ENCODE results near the gene FNDC7. TPM values are rescaled to one million over a fixed set of nuclear protein-coding genes. Genes with fewer than 3 reads are reported as not detected.
A peak's percentile ranks its signal among the peaks of the same experiment; 100 is the strongest.
"Not testable (repeated sequence)": the region's sequence is repeated elsewhere in the genome, so short reads cannot be mapped to it uniquely, and the experiment has no call there.

The FNDC7 gene
- total RNA-seq, 1 donor from 2014 or later, result not detected

GRCh38 chr1:108679586-108680213 is 33.0 kb upstream of the FNDC7 start:
- Mint-ChIP-seq H3K36me3 (ENCODE audit: insufficient read depth) (peaks cover 2% of the 10 kb centered on the region), H3K4me1 (ENCODE audit: low read depth) (peaks cover 1% of the 10 kb centered on the region), H3K27me3 (no peaks in the 10 kb centered on the region), H3K27ac (no peak overlapping the region), H3K9me3 (ENCODE audit: low read depth) (peaks cover 10% of the 10 kb centered on the region), H3K4me3 (ENCODE audit: low read depth) (no peak overlapping the region)
- no peak for DNase-seq (ENCODE audit: low spot score, unreplicated experiment)
- no peak for TF ChIP-seq CTCF (IDR thresholded peaks at IDR 0.05; ENCODE audit: unreplicated experiment)

GRCh38 chr1:108681701-108682100 is 31.0 kb upstream of the FNDC7 start:
- not testable (repeated sequence) for H3K4me1 Mint-ChIP-seq (ENCODE audit: low read depth); H3K4me3 Mint-ChIP-seq (ENCODE audit: low read depth); H3K27me3 Mint-ChIP-seq; DNase-seq (ENCODE audit: low spot score, unreplicated experiment); H3K9me3 Mint-ChIP-seq (ENCODE audit: low read depth); H3K36me3 Mint-ChIP-seq (ENCODE audit: insufficient read depth)
- H3K27ac Mint-ChIP-seq, result peak overlapping the region; percentile 87

GRCh38 chr1:108685529-108685928 is 27.2 kb upstream of the FNDC7 start:
- Mint-ChIP-seq H3K27ac (no peak overlapping the region), H3K4me3 (ENCODE audit: low read depth) (no peak overlapping the region), H3K36me3 (ENCODE audit: insufficient read depth) (no peaks in the 10 kb centered on the region), H3K9me3 (ENCODE audit: low read depth) (peaks cover 8% of the 10 kb centered on the region), H3K4me1 (ENCODE audit: low read depth) (peaks cover 7% of the 10 kb centered on the region), H3K27me3 (peaks cover 6% of the 10 kb centered on the region)
- TF ChIP-seq CTCF (IDR thresholded peaks at IDR 0.05; ENCODE audit: unreplicated experiment), result no peak
- no peak for DNase-seq (ENCODE audit: low spot score, unreplicated experiment)

- Mint-ChIP-seq H3K27ac (no peak overlapping the region), H3K36me3 (ENCODE audit: insufficient read depth) (no peaks in the 10 kb centered on the region), H3K4me3 (ENCODE audit: low read depth) (no peak overlapping the region), H3K27me3 (peaks cover 6% of the 10 kb centered on the region), H3K9me3 (ENCODE audit: low read depth) (peaks cover 5% of the 10 kb centered on the region), H3K4me1 (ENCODE audit: low read depth) (peaks cover 13% of the 10 kb centered on the region)
- no peak for DNase-seq (ENCODE audit: low spot score, unreplicated experiment)
- no peak for TF ChIP-seq CTCF (IDR thresholded peaks at IDR 0.05; ENCODE audit: unreplicated experiment)
These were observed 25.9 kb upstream of the FNDC7 start for GRCh38 chr1:108686614-108687313.

GRCh38 chr1:108691128-108691941 is 21.4 kb upstream of the FNDC7 start:
- peaks cover 3% of the 10 kb centered on the region for H3K27me3 Mint-ChIP-seq
- no peaks in the 10 kb centered on the region for H3K9me3 Mint-ChIP-seq (ENCODE audit: low read depth)
- no peak for TF ChIP-seq CTCF (IDR thresholded peaks at IDR 0.05; ENCODE audit: unreplicated experiment)
- no peak for DNase-seq (ENCODE audit: low spot score, unreplicated experiment)
- peak overlapping the region; percentile 99 for H3K4me3 Mint-ChIP-seq (ENCODE audit: low read depth)
- peak overlapping the region; percentile 97 for H3K27ac Mint-ChIP-seq
- peaks cover 4% of the 10 kb centered on the region for H3K36me3 Mint-ChIP-seq (ENCODE audit: insufficient read depth)
- peaks cover 26% of the 10 kb centered on the region for H3K4me1 Mint-ChIP-seq (ENCODE audit: low read depth)
